Spleen (tissue), 11 donors: Measurements from ENCODE around the gene IGHMBP2. TPM values are rescaled to one million over a fixed set of nuclear protein-coding genes. Genes with fewer than 3 reads are reported as not detected.

Experiments used
- DNase-seq: peaks from one replicate; pipeline ENCODE4 v3.0.0-alpha.2; 2020
- H3K27ac ChIP-seq, 8 donors: fragments of 200-600 bp; sonication (generic) in 7 of 8; 1 replicate in 4 of 8; 2 replicates in 4 of 8; pipeline versions ENCODE4 v1.5.0 to v1.8.0; 2016 to 2021; ENCODE audit warnings: inconsistent platforms in 4 of 8, mild to moderate bottlenecking in 4 of 8, moderate library complexity in 1 of 8
- H3K27me3 ChIP-seq, 7 donors: fragments of 200-600 bp; sonication (generic) in 6 of 7; replicated peaks in 1 of 7; 1 replicate in 4 of 7; 2 replicates in 3 of 7; pipeline versions ENCODE4 v1.5.0 to v1.8.0; 2016 to 2021; ENCODE audit warnings: inconsistent platforms in 3 of 7, mild to moderate bottlenecking in 1 of 7
- H3K36me3 ChIP-seq, 6 donors: fragments of 200-600 bp; sonication (generic) in 5 of 6; 1 replicate in 4 of 6; 2 replicates in 2 of 6; pipeline versions ENCODE4 v1.5.0 to v1.8.0; 2016 to 2021; ENCODE audit warnings: inconsistent platforms in 2 of 6
- H3K4me1 ChIP-seq, 6 donors: fragments of 200-600 bp; sonication (generic) in 5 of 6; 1 replicate in 3 of 6; 2 replicates in 3 of 6; pipeline versions ENCODE4 v1.5.0 to v1.8.0; 2016 to 2021; ENCODE audit warnings: inconsistent platforms in 3 of 6
- H3K4me3 ChIP-seq, 8 donors: fragments of 200-600 bp; sonication (generic) in 7 of 8; 1 replicate in 4 of 8; 2 replicates in 4 of 8; pipeline versions ENCODE4 v1.5.0 to v1.8.0; 2016 to 2021; ENCODE audit warnings: inconsistent platforms in 4 of 8, mild to moderate bottlenecking in 4 of 8, moderate library complexity in 2 of 8
- H3K9me3 ChIP-seq, 8 donors: fragments of 200-600 bp; sonication (generic) in 7 of 8; 1 replicate in 4 of 8; 2 replicates in 4 of 8; pipeline versions ENCODE4 v1.5.0 to v1.8.0; 2016 to 2021; ENCODE audit warnings: inconsistent platforms in 4 of 8
- POLR2A ChIP-seq, 3 donors: fragments of 450-650 bp; IDR thresholded peaks; one replicate each; pipeline ENCODE4 v1.5.1; 2017; ENCODE audit warnings: antibody characterized with exemption in 3 of 3, mild to moderate bottlenecking in 1 of 3
- POLR2AphosphoS5 ChIP-seq, 3 donors: sonication (generic); formaldehyde crosslinking; IDR thresholded peaks; one replicate each; pipeline ENCODE4 v1.5.1; 2017; ENCODE audit warnings: antibody characterized with exemption in 3 of 3
- WGBS, 5 donors: extraction: QIAGEN DNeasy Blood & Tissue Kit in 3 of 5; methylation state at CpG; one replicate each; pipeline versions ENCODE4 v1.1.5 to v1.1.7; 2013 to 2018; 5-methylcytosine and 5-hydroxymethylcytosine counted together
- intact Hi-C: fragments of 100-400 bp; cut with DNase I; formaldehyde crosslinking; loops from one replicate; pipeline ENCODE4 v1.15.0; 2023; ENCODE audit warnings: low total_unique reads
- polyA plus RNA-seq, 3 donors: library from polyadenylated mRNA; stranded (reverse); fragments of 200-250 nt; gene quantifications; one replicate each; pipeline ENCODE4 v1.2.1, GENCODE V29; 2013
- total RNA-seq, 7 donors: library from RNA; depleted of rRNA in 3 of 7; stranded (reverse); fragments of >200 nt in 3 of 7; fragmentation: NEBNext Ultra II Directional in 4 of 7; extraction: Animal tissue kit (Norgen Biotek cat#: 25700) in 4 of 7; gene quantifications; one replicate each; pipeline versions ENCODE4 v1.1.0 to v1.2.1, GENCODE V29; 2016 to 2021
- TF ChIP-seq, protein P1 (sequence below), 11 experiments: fragments of 200-600 bp in 7 of 11; fragments of 450-650 bp in 4 of 11; sonication (generic) in 4 of 11; IDR thresholded peaks in 8 of 11; conservative IDR thresholded peaks in 3 of 11; 1 replicate in 7 of 11; 2 replicates in 4 of 11; pipeline versions ENCODE4 v1.4.0 to v1.8.0; 2016 to 2021; ENCODE audit warnings: antibody characterized with exemption in 11 of 11, inconsistent platforms in 4 of 11, mild to moderate bottlenecking in 1 of 11
- donor health status: healthy with polysubstance abuse.
- donor health status: DM: no; HTN: no; CAD: no; lungs with moderate emphysema.
- donor health status: DM: no; HTN: no; CAD: no.
- donor health status: Bipolar disorder and iron deficiency.
- donor health status: healthy.
- donor health status: DM: no; HTN: no; CAD: no.
- donor health status: DM: yes; HTN: yes; CAD: no.

The IGHMBP2 gene
- total and polyA plus RNA-seq, 10 donors, result 8.2 to 31.6 (median 24.6) TPM

DNA sequence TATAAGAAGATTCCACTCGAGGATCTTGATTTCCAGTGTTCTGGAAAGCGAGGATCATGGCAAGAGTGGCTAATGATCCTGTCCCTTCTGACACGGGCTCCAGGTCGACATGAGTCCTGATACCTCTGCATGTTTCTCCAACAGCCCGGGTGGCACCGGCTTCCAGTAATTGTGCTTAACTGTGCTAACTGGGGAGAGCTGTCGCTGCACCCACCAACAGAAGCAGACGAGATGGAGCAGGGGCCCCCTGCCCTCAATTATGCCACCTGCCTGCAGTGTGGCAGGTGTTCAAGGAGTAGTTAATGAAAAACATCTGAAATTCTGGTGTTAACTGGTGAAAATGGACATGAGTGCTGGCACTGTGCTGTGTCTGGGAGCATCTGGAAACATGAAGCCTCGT lies 6.2 kb upstream of the IGHMBP2 start:
- 93 to 97% (median 95%) methylated on average over 9 of the region's 9 CpGs for WGBS, 5 donors
- Histone ChIP-seq H3K4me3 (no peak overlapping the region), H3K9me3 (no peaks in the 10 kb centered on the region), H3K36me3 (peaks cover 0 to 92% (median 80%) of the 10 kb centered on the region in 6 donors), H3K4me1 (peaks cover 5 to 21% (median 15%) of the 10 kb centered on the region in 6 donors), H3K27me3 (no peaks in the 10 kb centered on the region), H3K27ac (no peak overlapping the region)
- intact Hi-C loops, result no loop called here
- peak; percentile 33 for DNase-seq
- no peak for TF ChIP-seq POLR2AphosphoS5 (IDR thresholded peaks at IDR 0.05)

DNA sequence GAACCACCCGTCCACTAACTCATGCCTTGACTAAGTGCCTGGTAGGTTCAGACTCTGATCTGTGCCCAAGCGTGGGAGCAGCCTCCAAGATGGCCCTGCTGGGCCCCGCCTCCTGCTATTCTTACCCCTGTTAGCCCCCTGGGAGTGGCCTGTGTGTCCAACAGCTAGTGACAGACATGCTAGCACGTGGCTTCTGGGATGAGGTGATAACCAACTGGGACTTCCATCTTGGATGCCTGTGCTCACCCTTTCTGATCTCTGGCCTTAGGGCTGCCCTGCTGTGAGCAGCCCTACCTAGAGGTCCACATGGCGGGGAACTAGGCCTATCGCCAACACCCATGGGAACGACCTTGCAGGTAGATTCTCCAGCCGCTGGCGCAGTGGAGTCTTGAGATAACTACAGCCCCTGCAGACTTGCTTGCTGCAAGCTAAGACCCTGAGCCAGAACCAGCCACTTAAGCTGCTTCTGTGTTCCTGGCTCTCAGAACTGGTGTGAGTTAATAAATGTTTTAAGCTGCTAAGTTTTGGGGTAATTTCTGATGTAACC lies 2.8 kb upstream of the IGHMBP2 start:
- DNase-seq, result no peak
- intact Hi-C loops, result no loop called here
- WGBS, 5 donors, result 89 to 93% (median 90%) methylated on average over 7 to 9 of the region's 9 CpGs
- peaks cover 0 to 57% (median 46%) of the 10 kb centered on the region in 6 donors for H3K36me3 ChIP-seq
- H3K27me3 ChIP-seq, result no peaks in the 10 kb centered on the region
- H3K27ac ChIP-seq, result no peak overlapping the region
- H3K4me3 ChIP-seq, result no peak overlapping the region
- TF ChIP-seq POLR2A (IDR thresholded peaks at IDR 0.05) (no peak), POLR2AphosphoS5 (IDR thresholded peaks at IDR 0.05) (no peak)
- TF ChIP-seq, protein P1, sequence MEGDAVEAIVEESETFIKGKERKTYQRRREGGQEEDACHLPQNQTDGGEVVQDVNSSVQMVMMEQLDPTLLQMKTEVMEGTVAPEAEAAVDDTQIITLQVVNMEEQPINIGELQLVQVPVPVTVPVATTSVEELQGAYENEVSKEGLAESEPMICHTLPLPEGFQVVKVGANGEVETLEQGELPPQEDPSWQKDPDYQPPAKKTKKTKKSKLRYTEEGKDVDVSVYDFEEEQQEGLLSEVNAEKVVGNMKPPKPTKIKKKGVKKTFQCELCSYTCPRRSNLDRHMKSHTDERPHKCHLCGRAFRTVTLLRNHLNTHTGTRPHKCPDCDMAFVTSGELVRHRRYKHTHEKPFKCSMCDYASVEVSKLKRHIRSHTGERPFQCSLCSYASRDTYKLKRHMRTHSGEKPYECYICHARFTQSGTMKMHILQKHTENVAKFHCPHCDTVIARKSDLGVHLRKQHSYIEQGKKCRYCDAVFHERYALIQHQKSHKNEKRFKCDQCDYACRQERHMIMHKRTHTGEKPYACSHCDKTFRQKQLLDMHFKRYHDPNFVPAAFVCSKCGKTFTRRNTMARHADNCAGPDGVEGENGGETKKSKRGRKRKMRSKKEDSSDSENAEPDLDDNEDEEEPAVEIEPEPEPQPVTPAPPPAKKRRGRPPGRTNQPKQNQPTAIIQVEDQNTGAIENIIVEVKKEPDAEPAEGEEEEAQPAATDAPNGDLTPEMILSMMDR (IDR thresholded peaks at IDR 0.05 in 8 of 11, conservative IDR thresholded peaks at IDR 0.05 in 3 of 11), result no peak
- H3K9me3 ChIP-seq, result no peaks in the 10 kb centered on the region
- H3K4me1 ChIP-seq, result peaks cover 23 to 48% (median 40%) of the 10 kb centered on the region in 6 donors

DNA sequence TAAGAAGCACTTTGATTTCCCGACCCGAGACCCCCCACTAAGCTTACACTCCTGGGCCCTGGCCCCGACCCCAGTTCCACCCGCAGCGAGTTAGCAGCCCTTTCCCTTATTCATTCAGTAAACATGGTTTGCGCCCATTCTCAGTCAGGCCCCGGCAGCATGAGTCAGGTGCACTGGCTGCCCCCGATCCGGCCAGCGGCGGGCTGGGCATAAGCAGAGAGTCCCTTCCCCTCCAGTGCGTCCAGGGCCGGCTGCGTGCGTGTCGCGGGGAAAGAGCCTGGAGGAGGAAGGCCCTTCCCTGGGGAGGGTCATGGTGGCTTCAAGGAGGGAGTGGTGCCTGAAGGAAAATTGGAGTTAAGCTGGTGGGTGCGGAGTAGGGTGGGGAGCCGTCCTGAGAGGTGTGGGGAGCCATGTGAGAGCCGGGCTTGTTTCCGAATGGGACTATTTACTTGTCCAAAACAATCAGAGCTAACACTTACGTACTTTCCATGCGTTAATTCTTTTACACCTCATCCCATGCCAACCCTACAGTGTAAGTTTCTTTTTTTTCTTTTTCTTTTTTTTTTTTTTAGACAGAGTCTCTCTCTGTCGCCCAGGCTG lies 657 bp downstream of the IGHMBP2 start:
- Histone ChIP-seq H3K27me3 (no peaks in the 10 kb centered on the region), H3K9me3 (no peaks in the 10 kb centered on the region), H3K36me3 (peaks cover 0 to 56% (median 32%) of the 10 kb centered on the region in 6 donors), H3K4me1 (peaks cover 23 to 51% (median 43%) of the 10 kb centered on the region in 6 donors), H3K4me3 (peak overlapping the region; percentile 61 to 99 (median 90)), H3K27ac (peak overlapping the region; percentile 61 to 92 (median 84))
- TF ChIP-seq POLR2A (IDR thresholded peaks at IDR 0.05) (no peak), POLR2AphosphoS5 (IDR thresholded peaks at IDR 0.05) (no peak)
- TF ChIP-seq, protein P1 (IDR thresholded peaks at IDR 0.05 in 8 of 11, conservative IDR thresholded peaks at IDR 0.05 in 3 of 11), result no peak
- 1 to 3% (median 3%) methylated on average over 22 to 24 of the region's 24 CpGs for WGBS, 5 donors
- intact Hi-C loops, result no loop called here
- DNase-seq, result peak; percentile 87

DNA sequence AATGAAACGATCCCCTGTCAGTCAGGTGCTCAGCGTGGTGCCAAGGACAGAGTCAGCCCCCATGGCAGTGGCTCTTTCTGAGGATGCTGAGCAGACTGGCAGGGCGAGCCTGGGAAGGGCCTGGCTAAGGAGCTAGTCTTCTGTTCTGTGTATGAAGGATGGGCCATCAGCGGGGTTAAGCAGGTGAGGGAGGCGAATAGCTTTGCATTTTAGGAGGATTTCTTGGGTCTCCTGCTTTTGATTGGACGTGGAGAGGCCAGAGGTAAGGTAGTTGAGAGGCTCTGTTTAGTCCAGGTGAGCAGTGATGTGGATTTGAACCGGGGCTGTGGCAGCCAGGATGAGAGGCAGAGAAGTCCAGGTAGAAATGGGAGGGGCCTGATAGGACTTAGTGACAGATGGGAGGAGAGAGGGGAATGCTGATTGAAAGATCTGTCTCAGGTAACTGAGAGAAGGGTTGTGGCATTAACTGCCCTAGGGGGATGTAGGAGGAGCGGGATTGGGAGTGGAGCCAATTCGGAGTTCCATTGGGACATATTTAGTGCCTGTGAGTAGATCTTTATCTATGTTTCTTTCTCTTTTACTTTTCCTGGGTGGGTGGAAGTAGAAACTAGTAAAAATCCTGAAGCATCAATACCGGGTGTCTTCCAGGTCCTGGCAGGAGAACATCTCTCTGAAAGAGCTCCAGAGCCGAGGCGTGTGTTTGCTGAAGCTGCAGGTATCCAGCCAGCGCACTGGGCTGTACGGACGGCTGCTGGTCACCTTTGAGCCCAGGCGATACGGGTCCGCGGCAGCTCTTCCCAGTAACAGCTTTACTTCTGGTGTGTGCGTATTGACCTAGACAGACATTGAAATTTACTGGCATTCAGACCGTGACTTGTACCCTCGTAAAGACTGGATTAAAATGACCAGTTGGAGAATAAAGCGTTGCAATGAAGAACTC lies 2.0 kb downstream of the IGHMBP2 start:
- DNase-seq, result no peak
- Histone ChIP-seq H3K4me3 (peak overlapping the region in 2 of 8 donors; percentile 79 to 94), H3K4me1 (peaks cover 23 to 49% (median 42%) of the 10 kb centered on the region in 6 donors), H3K27me3 (no peaks in the 10 kb centered on the region), H3K27ac (no peak overlapping the region), H3K36me3 (peaks cover 4 to 56% (median 35%) of the 10 kb centered on the region in 6 donors), H3K9me3 (no peaks in the 10 kb centered on the region)
- intact Hi-C loops, result no loop called here
- TF ChIP-seq POLR2A (IDR thresholded peaks at IDR 0.05) (no peak), POLR2AphosphoS5 (IDR thresholded peaks at IDR 0.05) (no peak)
- TF ChIP-seq, protein P1 (IDR thresholded peaks at IDR 0.05 in 8 of 11, conservative IDR thresholded peaks at IDR 0.05 in 3 of 11), result no peak
- 91 to 97% (median 93%) methylated on average over 23 of the region's 23 CpGs for WGBS, 5 donors
